ENCODE data around the gene ARMC2. TPM values are rescaled to one million over a fixed set of nuclear protein-coding genes. Genes with fewer than 3 reads are reported as not detected.

The ARMC2 gene
- total and polyA plus RNA-seq, 8 donors = 0.46 to 13.4 (median 2.3) TPM; not detected in 1

DNA sequence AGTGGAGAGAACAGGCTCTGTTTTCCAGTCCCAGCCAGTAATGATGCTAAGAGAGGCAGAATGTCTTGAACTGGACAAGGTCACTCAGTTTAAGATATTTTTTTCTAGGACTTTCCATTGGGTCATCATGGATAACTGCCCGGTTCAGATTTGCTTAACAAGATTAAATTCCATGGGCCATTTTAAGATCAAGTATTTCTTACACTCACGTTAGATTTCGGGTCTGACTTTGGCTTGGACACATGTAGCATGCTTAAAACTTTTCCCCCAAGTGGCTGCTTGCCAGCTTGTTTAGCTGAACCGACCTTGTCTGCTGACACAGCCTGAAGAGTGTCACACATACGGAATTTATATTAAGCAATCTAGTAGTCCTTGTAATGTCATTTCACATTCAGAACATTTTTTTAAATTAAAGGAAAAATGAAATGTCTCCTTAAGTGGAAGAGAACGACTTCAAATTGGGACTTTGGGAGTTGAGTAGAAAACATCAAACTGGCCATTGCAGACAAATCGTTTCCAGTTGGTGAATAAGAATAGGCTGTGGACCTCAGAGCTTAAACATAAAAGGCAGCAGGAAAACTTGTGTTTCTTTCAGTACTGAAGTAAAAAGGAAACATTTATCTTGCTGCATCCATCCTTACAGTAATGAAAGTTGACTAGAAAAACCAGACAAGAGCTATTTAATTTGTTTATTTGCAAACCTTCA lies 29.0 kb downstream of the ARMC2 start:
- H3K27ac ChIP-seq = peak overlapping the region in 4 of 5 donors; percentile 30 to 67 (median 63)
- H3K4me3 ChIP-seq = no peak overlapping the region
- peaks cover 0 to 5% (median 0%) of the 10 kb centered on the region in 4 donors for H3K36me3 ChIP-seq
- peak in 2 of 3 donors; percentile 46 to 58 for TF ChIP-seq POLR2AphosphoS5 (IDR thresholded peaks at IDR 0.05)
- no peak for TF ChIP-seq POLR2A (IDR thresholded peaks at IDR 0.05)
- TF ChIP-seq, protein P1, sequence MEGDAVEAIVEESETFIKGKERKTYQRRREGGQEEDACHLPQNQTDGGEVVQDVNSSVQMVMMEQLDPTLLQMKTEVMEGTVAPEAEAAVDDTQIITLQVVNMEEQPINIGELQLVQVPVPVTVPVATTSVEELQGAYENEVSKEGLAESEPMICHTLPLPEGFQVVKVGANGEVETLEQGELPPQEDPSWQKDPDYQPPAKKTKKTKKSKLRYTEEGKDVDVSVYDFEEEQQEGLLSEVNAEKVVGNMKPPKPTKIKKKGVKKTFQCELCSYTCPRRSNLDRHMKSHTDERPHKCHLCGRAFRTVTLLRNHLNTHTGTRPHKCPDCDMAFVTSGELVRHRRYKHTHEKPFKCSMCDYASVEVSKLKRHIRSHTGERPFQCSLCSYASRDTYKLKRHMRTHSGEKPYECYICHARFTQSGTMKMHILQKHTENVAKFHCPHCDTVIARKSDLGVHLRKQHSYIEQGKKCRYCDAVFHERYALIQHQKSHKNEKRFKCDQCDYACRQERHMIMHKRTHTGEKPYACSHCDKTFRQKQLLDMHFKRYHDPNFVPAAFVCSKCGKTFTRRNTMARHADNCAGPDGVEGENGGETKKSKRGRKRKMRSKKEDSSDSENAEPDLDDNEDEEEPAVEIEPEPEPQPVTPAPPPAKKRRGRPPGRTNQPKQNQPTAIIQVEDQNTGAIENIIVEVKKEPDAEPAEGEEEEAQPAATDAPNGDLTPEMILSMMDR (IDR thresholded peaks at IDR 0.05) = no peak
- no peak for TF ChIP-seq EP300 (IDR thresholded peaks at IDR 0.05)
- H3K27me3 ChIP-seq = no peaks in the 10 kb centered on the region
- intact Hi-C loops (cut with DNase I; ENCODE audit: low total_unique reads) = no loop called here
- 45 to 65% (median 54%) methylated on average over 7 of the region's 7 CpGs for WGBS, 5 donors
- H3K9me3 ChIP-seq = no peaks in the 10 kb centered on the region
- DNase-seq = peak; percentile 55 to 71
- peaks cover 0 to 16% (median 2%) of the 10 kb centered on the region in 4 donors for H3K4me1 ChIP-seq

DNA sequence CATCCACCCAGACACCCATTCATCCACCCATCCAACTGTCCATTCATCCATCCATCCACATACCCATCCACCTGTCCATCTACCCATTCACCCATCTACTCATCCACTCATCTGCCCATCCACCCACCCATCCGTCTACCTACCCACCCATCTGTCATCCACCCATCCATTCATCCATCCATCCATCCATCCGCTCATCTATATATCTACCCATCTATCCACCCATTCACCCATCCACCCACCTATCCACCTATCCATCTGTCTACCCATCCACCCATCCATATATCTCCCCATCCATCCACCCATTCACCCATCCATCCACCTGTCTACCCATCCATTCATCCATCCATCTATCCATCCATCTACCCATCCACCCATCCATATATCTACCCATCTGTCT lies 30.7 kb downstream of the ARMC2 start:
- Histone ChIP-seq H3K9me3 (no peaks in the 10 kb centered on the region), H3K27ac (no peak overlapping the region), H3K4me1 (peaks cover 0 to 16% (median 2%) of the 10 kb centered on the region in 4 donors), H3K27me3 (no peaks in the 10 kb centered on the region), H3K4me3 (no peak overlapping the region), H3K36me3 (peaks cover 0 to 5% (median 0%) of the 10 kb centered on the region in 4 donors)
- 97 to 100% (median 99%) methylated on average over 2 of the region's 2 CpGs for WGBS, 5 donors
- TF ChIP-seq POLR2AphosphoS5 (IDR thresholded peaks at IDR 0.05) (no peak), POLR2A (IDR thresholded peaks at IDR 0.05) (no peak), EP300 (IDR thresholded peaks at IDR 0.05) (no peak)
- TF ChIP-seq, protein P1 (IDR thresholded peaks at IDR 0.05) = no peak
- DNase-seq = no peak
- intact Hi-C loops (cut with DNase I; ENCODE audit: low total_unique reads) = no loop called here

DNA sequence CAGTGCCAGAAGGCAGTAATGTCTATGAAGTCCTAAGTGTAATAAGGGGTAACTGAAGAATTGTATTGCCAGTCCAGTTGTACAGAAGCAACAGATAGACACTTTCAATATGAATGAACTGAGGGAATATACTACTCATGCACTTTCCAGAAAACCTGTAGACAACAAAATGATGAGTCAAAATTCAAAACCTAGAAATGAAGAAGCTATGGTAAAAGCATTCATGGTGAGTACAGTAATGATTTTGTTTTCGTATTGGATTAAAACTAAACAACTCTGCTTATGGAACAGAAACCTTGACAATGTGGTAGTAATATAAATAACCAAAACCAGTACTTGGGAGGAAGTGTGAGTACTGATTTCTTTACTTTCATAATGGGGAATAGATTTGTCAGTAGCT lies 35.0 kb downstream of the ARMC2 start:
- TF ChIP-seq POLR2A (IDR thresholded peaks at IDR 0.05) (no peak), EP300 (IDR thresholded peaks at IDR 0.05) (no peak), POLR2AphosphoS5 (IDR thresholded peaks at IDR 0.05) (no peak)
- TF ChIP-seq, protein P1 (IDR thresholded peaks at IDR 0.05) = no peak
- Histone ChIP-seq H3K9me3 (no peaks in the 10 kb centered on the region), H3K4me1 (peaks cover 0 to 3% (median 0%) of the 10 kb centered on the region in 4 donors), H3K36me3 (peaks cover 0 to 5% (median 0%) of the 10 kb centered on the region in 4 donors), H3K4me3 (no peak overlapping the region), H3K27me3 (no peaks in the 10 kb centered on the region), H3K27ac (no peak overlapping the region)
- DNase-seq = no peak
- WGBS, 5 donors = 76 to 93% (median 89%) methylated on average over 1 of the region's 1 CpG
- intact Hi-C loops (cut with DNase I; ENCODE audit: low total_unique reads) = no loop called here

DNA sequence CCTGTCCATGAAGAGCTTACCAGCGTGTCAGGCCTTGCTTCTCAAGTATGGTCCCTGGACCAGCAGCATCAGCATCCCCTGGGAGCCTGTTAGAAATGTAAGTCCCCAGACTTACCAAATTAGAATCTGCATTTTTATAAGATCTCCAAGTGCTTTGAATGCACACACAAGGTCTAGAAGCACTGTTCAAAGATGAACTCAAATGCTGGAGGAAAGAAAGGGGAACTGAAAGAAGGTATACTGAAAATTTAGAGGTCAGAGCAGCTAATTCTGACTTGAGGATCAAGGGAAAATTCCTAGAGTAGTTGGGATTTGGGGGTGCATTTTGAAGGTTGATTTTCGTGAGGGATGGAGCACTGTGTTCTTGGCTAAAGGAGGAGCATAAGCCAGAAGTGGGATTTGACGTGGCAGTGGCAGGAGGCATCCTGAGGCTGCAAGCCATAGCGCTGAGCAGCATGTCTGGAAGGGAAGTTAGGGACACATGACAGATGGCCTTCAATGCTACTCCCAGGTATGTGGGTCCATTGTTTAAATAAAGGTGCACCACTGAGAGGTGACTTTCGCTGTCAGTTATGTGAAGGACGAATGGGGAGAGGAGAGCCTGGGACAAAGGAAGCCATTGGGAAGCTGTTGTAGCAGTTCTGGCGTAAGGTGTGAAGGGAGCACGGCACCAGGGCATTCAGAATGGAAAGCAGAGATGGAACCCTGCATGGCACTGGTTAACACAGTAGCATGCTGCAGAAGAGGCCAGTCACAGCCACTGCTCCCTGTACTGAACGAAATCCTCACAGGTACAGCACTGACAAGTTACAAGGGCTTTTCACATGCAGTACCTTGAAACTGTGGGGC lies 36.2 kb downstream of the ARMC2 start:
- TF ChIP-seq EP300 (IDR thresholded peaks at IDR 0.05) (no peak), POLR2AphosphoS5 (IDR thresholded peaks at IDR 0.05) (no peak), POLR2A (IDR thresholded peaks at IDR 0.05) (no peak)
- TF ChIP-seq, protein P1 (IDR thresholded peaks at IDR 0.05) = no peak
- intact Hi-C loops (cut with DNase I; ENCODE audit: low total_unique reads) = no loop called here
- peaks cover 0 to 5% (median 0%) of the 10 kb centered on the region in 4 donors for H3K36me3 ChIP-seq
- H3K27ac ChIP-seq = no peak overlapping the region
- H3K9me3 ChIP-seq = no peaks in the 10 kb centered on the region
- 64 to 84% (median 76%) methylated on average over 9 of the region's 9 CpGs for WGBS, 5 donors
- peaks cover 0 to 3% (median 0%) of the 10 kb centered on the region in 4 donors for H3K4me1 ChIP-seq
- H3K27me3 ChIP-seq = no peaks in the 10 kb centered on the region
- no peak overlapping the region for H3K4me3 ChIP-seq
- no peak for DNase-seq
